Measurements from ENCODE around the gene SYT9. TPM values are rescaled to one million over a fixed set of nuclear protein-coding genes. Genes with fewer than 3 reads are reported as not detected.

The SYT9 gene
- total and polyA plus RNA-seq, 2 of the 8 experiments (the other 6 are each of a cell fraction or from before 2014, with no cell fraction given) = 1.5 to 2.9 TPM

DNA sequence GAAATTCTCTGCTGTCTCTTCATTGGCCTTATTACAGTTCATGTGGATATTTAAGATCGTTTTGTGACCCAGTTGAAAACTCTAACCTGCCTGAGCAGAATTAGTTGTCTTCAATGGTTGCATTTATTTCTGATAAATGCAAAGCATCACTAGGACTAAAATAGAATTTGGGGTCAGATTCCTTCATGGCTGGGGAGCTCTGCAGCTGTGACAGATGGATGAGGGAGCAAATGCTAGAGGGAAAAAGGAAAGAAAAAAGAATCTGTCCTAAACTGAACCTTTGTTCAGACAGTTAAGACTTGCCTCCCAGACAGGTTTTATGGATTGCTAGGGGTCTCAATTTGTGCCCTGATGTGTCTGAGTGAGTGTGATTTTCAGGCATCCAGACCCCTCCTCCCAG lies 113.0 kb downstream of the SYT9 start:
- H3K79me2 ChIP-seq (ENCODE audit: control insufficient read depth in 1 of 2, insufficient read depth in 2 of 2, low read length in 2 of 2) = no peaks in the 10 kb centered on the region
- H3K4ac ChIP-seq (replicated peaks; ENCODE audit: insufficient read length, low read depth, low read length) = no peak overlapping the region
- no peak overlapping the region for H2AFZ ChIP-seq (ENCODE audit: low read length)
- H2BK5ac ChIP-seq (ENCODE audit: low read depth, low read length) = no peak overlapping the region
- DNase-seq (ENCODE audit: low read depth in 1 of 2, low spot score in 2 of 2) (no peak), FAIRE-seq (no peak)
- H3K9ac ChIP-seq (replicated peaks in 1 of 4; ENCODE audit: extremely low read depth in 1 of 4, low read depth in 3 of 4, low read length in 3 of 4) = no peak overlapping the region
- H3K79me1 ChIP-seq (ENCODE audit: low read depth, low read length) = no peaks in the 10 kb centered on the region
- H3K27ac ChIP-seq (ENCODE audit: low read depth, low read length) = no peak overlapping the region
- CTCF ChIA-PET (ENCODE audit: partially characterized antibody) = interaction anchor here (1.0 to 2.8 kb wide), 3 partner anchors 12 to 24 kb away, joined by 3 to 19 read pairs (median 4); no protein-coding TSS in a partner anchor
- no peak overlapping the region for H3K14ac ChIP-seq (ENCODE audit: insufficient read length)
- no peak overlapping the region for H2BK15ac ChIP-seq (ENCODE audit: low read length)
- WGBS, 2 experiments (ENCODE audit: extremely low coverage in 1 of 2, insufficient coverage in 1 of 2, insufficient read length in 1 of 2, insufficient replicate concordance in 2 of 2, low coverage in 1 of 2, low lambda C conversion rate in 2 of 2, missing lambda C conversion rate in 1 of 2) = 95% methylated on average over 1 of the region's 1 CpG; no CpG with 5 or more reads in 1 of the 2 experiments
- no peaks in the 10 kb centered on the region for H3K4me1 ChIP-seq (replicated peaks in 1 of 4; ENCODE audit: control insufficient read depth in 3 of 4, insufficient read depth in 4 of 4, low read length in 3 of 4)
- no peak overlapping the region for H3K4me2 ChIP-seq (ENCODE audit: insufficient read depth in 1 of 2, low read depth in 2 of 2, low read length in 2 of 2)
- peaks cover 0 to 1% (median 0%) of the 10 kb centered on the region in 4 experiments; a peak in 1 of 7 replicates for H3K27me3 ChIP-seq (replicated peaks in 1 of 4; ENCODE audit: control insufficient read depth in 3 of 4, extremely low read depth in 1 of 4, insufficient read depth in 3 of 4, low read length in 3 of 4)
- no peaks in the 10 kb centered on the region for H3K36me3 ChIP-seq (ENCODE audit: control insufficient read depth in 2 of 4, insufficient read depth in 4 of 4, low read length in 3 of 4)
- no peak overlapping the region for H2BK12ac ChIP-seq (ENCODE audit: low read depth, low read length)
- no peak overlapping the region for H3K23ac ChIP-seq (ENCODE audit: insufficient read length)
- H2AK5ac ChIP-seq (ENCODE audit: low read depth, low read length) = no peak overlapping the region
- POLR2A ChIA-PET (ENCODE audit: partially characterized antibody) = no interaction called here
- H4K8ac ChIP-seq (ENCODE audit: extremely low read depth, insufficient read depth, low read length) = no peak overlapping the region
- no peak overlapping the region for H4K91ac ChIP-seq (replicated peaks; ENCODE audit: insufficient read length, low read length)
- no peak overlapping the region for H3K56ac ChIP-seq (replicated peaks; ENCODE audit: insufficient read length, low read depth, low read length)
- no peaks in the 10 kb centered on the region for H4K20me1 ChIP-seq (replicated peaks in 1 of 2; ENCODE audit: control insufficient read depth in 1 of 2, insufficient read depth in 2 of 2, low read length in 2 of 2)
- H3K18ac ChIP-seq (ENCODE audit: extremely low read depth, low read length) = no peak overlapping the region
- no peaks in the 10 kb centered on the region for H3K9me3 ChIP-seq (ENCODE audit: insufficient read depth in 2 of 2, low read depth in 1 of 2, low read length in 1 of 2)
- no peak overlapping the region for H2BK20ac ChIP-seq (ENCODE audit: low read length)
- no peak overlapping the region for H2BK120ac ChIP-seq (replicated peaks; ENCODE audit: low read depth, low read length)
- H3K4me3 ChIP-seq (ENCODE audit: extremely low read depth in 1 of 4, insufficient read depth in 2 of 4, low read depth in 3 of 4, low read length in 4 of 4) = no peak overlapping the region
- H4K5ac ChIP-seq (ENCODE audit: insufficient read length, low read depth, low read length) = no peak overlapping the region
- H3K23me2 ChIP-seq (ENCODE audit: low read depth, low read length) = no peaks in the 10 kb centered on the region; the same call in 1 of the 2 replicates
- no peak for TF ChIP-seq TCF12 (IDR thresholded peaks at IDR 0.05; ENCODE audit: low read depth, low read length)
- TF ChIP-seq TEAD4 (IDR thresholded peaks at IDR 0.05; ENCODE audit: low read depth, low read length) = no peak
- TF ChIP-seq ATF3 (IDR thresholded peaks at IDR 0.05; ENCODE audit: insufficient read depth, low read depth, low read length) = no peak
- TF ChIP-seq YY1 (IDR thresholded peaks at IDR 0.05; ENCODE audit: low read depth, low read length) = no peak
- no peak for TF ChIP-seq SRF (IDR thresholded peaks at IDR 0.05; ENCODE audit: low read depth, low read length)
- no peak for TF ChIP-seq SP1 (IDR thresholded peaks at IDR 0.05; ENCODE audit: low read depth, low read length)
- TF ChIP-seq ZNF274 (IDR thresholded peaks at IDR 0.05; ENCODE audit: borderline replicate concordance, extremely low read depth, low read length) = no peak
- no peak for TF ChIP-seq EGR1 (IDR thresholded peaks at IDR 0.05; ENCODE audit: borderline replicate concordance, low read depth, low read length)
- TF ChIP-seq ASH2L (IDR thresholded peaks at IDR 0.05; ENCODE audit: low read length) = no peak
- TF ChIP-seq CHD2 (IDR thresholded peaks at IDR 0.05; ENCODE audit: low read length) = no peak
- no peak for TF ChIP-seq SUZ12 (IDR thresholded peaks at IDR 0.05; ENCODE audit: low read length)
- TF ChIP-seq TAF1 (IDR thresholded peaks at IDR 0.05; ENCODE audit: low read depth, low read length) = no peak
- TF ChIP-seq CBX8 (IDR thresholded peaks at IDR 0.05; ENCODE audit: borderline replicate concordance, low read depth, low read length) = no peak
- no peak for TF ChIP-seq HDAC2 (IDR thresholded peaks at IDR 0.05; ENCODE audit: borderline replicate concordance in 1 of 2, low read depth in 2 of 2, low read length in 2 of 2)

Measured in H1 (cell line).